ENCODE results near the gene ALPL.

ALPL gene

DNA sequence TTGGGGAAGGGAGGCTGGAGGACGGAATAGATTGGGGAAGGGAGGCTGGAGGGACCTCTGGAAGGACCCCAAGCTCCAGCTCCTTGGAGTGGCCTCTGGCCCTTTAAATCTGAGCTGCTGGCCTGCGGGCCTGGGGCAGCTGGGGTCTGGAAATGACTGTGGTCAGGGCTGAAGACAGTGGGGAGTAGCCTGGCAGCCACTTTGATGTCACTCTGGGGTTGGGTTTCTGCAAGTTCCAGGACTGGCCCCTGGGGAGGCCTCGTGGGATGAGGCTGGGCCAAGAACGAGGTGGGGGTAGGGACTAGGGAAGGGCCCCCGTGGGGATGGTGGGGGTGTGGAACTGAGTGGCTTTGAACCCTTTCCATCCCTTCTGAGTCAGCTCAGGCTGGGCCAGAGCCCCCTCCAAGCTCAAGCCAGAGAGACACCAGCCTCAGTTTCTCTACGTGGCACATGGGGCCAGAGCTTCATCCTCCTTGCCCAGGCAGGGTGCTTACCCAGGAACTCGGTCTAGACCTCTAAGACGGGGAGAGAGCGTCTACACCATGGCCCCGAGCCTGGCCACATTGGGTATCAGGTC is 59.7 kb downstream of the ALPL start:
- H3K36me3 ChIP-seq (ENCODE audit: control insufficient read depth in 2 of 2, insufficient read depth in 2 of 2, low read length in 2 of 2) = no peaks in the 10 kb centered on the region
- H3K9ac ChIP-seq (ENCODE audit: low read depth in 1 of 2, low read length in 2 of 2) = no peak overlapping the region
- H3K9me3 ChIP-seq (ENCODE audit: control insufficient read depth in 2 of 2, low read length in 2 of 2) = no peaks in the 10 kb centered on the region
- no peaks in the 10 kb centered on the region for H3K27me3 ChIP-seq (ENCODE audit: control insufficient read depth in 2 of 2, insufficient read depth in 2 of 2, low read length in 2 of 2)
- H3K4me1 ChIP-seq (ENCODE audit: control insufficient read depth in 2 of 2, insufficient read depth in 2 of 2, low read length in 2 of 2) = no peaks in the 10 kb centered on the region
- no peak overlapping the region for H3K4me3 ChIP-seq (ENCODE audit: low read length in 2 of 2)
- no peak overlapping the region for H3K27ac ChIP-seq (ENCODE audit: low read depth in 2 of 2, low read length in 2 of 2)

DNA sequence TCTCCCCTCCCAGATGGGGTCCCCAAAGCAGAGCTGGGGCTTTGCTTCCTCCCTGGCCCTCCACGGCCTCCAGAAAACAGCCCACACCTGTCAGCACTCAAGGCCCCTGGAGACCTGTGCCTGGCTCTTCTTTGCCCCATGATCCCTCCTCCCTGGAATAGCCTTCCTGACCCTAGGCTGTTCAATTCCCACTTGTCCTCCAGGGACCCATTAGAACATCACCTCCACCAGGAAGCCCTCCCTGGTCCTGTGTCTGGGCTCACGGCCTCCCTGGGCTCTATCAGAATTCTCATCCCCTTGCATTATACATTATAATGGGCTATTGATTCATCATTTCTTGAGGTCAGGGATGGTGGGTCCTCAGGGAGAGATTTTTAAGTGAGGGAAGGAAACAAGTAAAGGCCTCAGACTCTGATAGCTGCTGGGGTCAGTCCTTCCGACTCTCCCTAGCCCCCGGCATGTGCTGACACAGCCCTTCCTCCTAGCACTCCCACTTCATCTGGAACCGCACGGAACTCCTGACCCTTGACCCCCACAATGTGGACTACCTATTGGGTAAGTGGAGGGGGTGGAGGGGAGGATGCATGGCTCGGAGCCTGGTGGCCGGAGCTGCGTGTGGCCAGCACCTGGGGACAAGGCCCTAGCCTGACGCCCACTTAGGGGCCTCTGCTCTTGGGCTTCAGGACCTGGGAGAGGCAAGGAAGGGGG is 60.8 kb downstream of the ALPL start:
- H3K4me1 ChIP-seq (ENCODE audit: control insufficient read depth in 2 of 2, insufficient read depth in 2 of 2, low read length in 2 of 2) = peaks cover 0 to 5% of the 10 kb centered on the region in 2 donors
- no peak overlapping the region for H3K27ac ChIP-seq (ENCODE audit: low read depth in 2 of 2, low read length in 2 of 2)
- H3K36me3 ChIP-seq (ENCODE audit: control insufficient read depth in 2 of 2, insufficient read depth in 2 of 2, low read length in 2 of 2) = no peaks in the 10 kb centered on the region
- no peaks in the 10 kb centered on the region for H3K9me3 ChIP-seq (ENCODE audit: control insufficient read depth in 2 of 2, low read length in 2 of 2)
- H3K4me3 ChIP-seq (ENCODE audit: low read length in 2 of 2) = no peak overlapping the region
- H3K9ac ChIP-seq (ENCODE audit: low read depth in 1 of 2, low read length in 2 of 2) = no peak overlapping the region
- H3K27me3 ChIP-seq (ENCODE audit: control insufficient read depth in 2 of 2, insufficient read depth in 2 of 2, low read length in 2 of 2) = no peaks in the 10 kb centered on the region

DNA sequence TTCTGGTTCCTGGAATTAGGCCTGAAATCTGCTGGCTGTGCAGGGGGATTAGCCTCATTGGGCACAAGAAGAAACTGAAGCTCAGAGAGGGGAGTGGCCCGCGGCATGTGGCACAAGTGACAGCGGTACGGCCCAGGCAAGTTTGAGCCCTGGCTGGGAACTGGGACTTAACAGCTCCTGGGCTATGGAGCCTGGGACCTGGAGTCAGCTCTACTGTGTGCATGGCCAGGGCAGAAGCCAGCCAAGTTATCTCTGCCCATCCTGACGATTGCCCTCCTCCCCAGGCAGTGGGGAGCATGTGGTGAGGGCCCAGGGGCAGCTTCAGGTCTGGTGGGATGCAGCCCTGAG is 61.3 kb downstream of the ALPL start:
- Histone ChIP-seq H3K27ac (ENCODE audit: low read depth in 2 of 2, low read length in 2 of 2) (no peak overlapping the region), H3K27me3 (ENCODE audit: control insufficient read depth in 2 of 2, insufficient read depth in 2 of 2, low read length in 2 of 2) (no peaks in the 10 kb centered on the region), H3K9me3 (ENCODE audit: control insufficient read depth in 2 of 2, low read length in 2 of 2) (no peaks in the 10 kb centered on the region), H3K4me1 (ENCODE audit: control insufficient read depth in 2 of 2, insufficient read depth in 2 of 2, low read length in 2 of 2) (peaks cover 0 to 5% of the 10 kb centered on the region in 2 donors), H3K9ac (ENCODE audit: low read depth in 1 of 2, low read length in 2 of 2) (no peak overlapping the region), H3K36me3 (ENCODE audit: control insufficient read depth in 2 of 2, insufficient read depth in 2 of 2, low read length in 2 of 2) (no peaks in the 10 kb centered on the region), H3K4me3 (ENCODE audit: low read length in 2 of 2) (no peak overlapping the region)

DNA sequence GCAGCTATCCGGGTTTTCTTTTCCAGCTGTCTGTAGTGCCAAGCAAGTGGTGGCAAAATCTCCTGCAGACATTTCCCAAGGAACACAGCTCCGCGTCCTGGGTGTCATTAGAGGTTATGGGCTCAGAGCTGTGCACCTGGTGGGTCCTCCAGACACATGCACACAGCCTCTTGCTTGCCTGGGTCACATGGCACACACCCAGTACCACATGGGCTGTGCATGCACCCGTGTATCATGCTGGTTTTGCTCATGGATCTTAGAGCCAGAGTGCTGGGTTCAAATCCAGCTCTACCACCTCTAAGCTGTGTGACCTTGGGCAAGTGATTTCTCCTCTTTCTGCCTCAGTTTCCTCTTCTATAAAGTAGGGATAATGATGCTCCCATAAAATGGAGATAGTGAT is 61.7 kb downstream of the ALPL start:
- Histone ChIP-seq H3K36me3 (ENCODE audit: control insufficient read depth in 2 of 2, insufficient read depth in 2 of 2, low read length in 2 of 2) (no peaks in the 10 kb centered on the region), H3K4me1 (ENCODE audit: control insufficient read depth in 2 of 2, insufficient read depth in 2 of 2, low read length in 2 of 2) (peaks cover 0 to 5% of the 10 kb centered on the region in 2 donors), H3K27me3 (ENCODE audit: control insufficient read depth in 2 of 2, insufficient read depth in 2 of 2, low read length in 2 of 2) (no peaks in the 10 kb centered on the region)

DNA sequence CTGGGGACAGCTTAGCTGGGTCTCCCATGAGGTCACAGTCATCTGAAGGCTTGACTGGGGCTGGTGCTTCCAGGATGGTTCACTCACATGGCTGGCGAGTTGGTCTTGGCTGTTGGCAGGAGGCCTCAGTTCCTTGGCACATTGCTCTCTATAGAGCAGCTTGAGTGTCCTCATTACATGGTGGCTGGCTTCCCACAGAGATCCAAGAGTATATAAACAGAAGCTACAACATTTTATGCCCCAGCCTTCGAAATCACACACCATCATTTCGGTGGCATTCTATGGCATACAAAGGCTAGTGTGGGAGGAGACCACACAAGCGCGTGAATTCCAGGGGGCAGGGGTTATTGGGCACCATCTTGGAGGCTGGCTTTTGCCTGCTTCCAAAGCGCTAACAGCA is 63.0 kb downstream of the ALPL start:
- Histone ChIP-seq H3K27ac (ENCODE audit: low read depth in 2 of 2, low read length in 2 of 2) (no peak overlapping the region), H3K4me3 (ENCODE audit: low read length in 2 of 2) (no peak overlapping the region), H3K9me3 (ENCODE audit: control insufficient read depth in 2 of 2, low read length in 2 of 2) (no peaks in the 10 kb centered on the region), H3K4me1 (ENCODE audit: control insufficient read depth in 2 of 2, insufficient read depth in 2 of 2, low read length in 2 of 2) (peaks cover 0 to 5% of the 10 kb centered on the region in 2 donors), H3K9ac (ENCODE audit: low read depth in 1 of 2, low read length in 2 of 2) (no peak overlapping the region), H3K36me3 (ENCODE audit: control insufficient read depth in 2 of 2, insufficient read depth in 2 of 2, low read length in 2 of 2) (no peaks in the 10 kb centered on the region), H3K27me3 (ENCODE audit: control insufficient read depth in 2 of 2, insufficient read depth in 2 of 2, low read length in 2 of 2) (no peaks in the 10 kb centered on the region)

More for the DNA sequence above, 61.7 kb downstream of the ALPL start:
- H3K9ac ChIP-seq (ENCODE audit: low read depth in 1 of 2, low read length in 2 of 2) = no peak overlapping the region
- H3K9me3 ChIP-seq (ENCODE audit: control insufficient read depth in 2 of 2, low read length in 2 of 2) = no peaks in the 10 kb centered on the region
- H3K4me3 ChIP-seq (ENCODE audit: low read length in 2 of 2) = no peak overlapping the region
- no peak overlapping the region for H3K27ac ChIP-seq (ENCODE audit: low read depth in 2 of 2, low read length in 2 of 2)

DNA sequence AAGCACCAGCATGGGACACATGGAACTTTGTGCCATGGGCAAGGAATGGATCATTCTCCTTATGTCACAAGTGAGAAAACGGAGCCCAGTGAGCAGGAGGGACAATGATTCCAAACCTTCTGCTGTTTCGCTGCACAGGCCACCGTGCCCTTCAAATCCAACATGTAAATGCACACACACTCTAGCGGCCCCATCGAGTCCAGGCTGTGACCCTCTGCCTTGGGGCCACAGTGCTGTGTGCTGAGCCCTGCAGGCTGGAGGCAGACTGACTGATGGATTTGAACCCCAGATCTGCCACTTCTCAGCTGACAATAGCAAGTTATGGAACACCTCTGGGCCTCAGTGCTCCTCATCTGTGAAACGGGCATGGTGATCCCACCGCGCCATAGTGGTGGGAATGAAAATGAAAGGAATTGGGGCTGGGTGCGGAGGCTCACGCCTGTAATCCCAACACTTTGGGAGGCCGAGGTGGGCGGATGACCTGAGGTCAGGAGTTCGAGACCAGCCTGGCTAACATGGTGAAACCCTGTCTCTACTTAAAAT is 63.6 kb downstream of the ALPL start:
- H3K4me3 ChIP-seq (ENCODE audit: low read length in 2 of 2) = no peak overlapping the region
- peaks cover 0 to 5% of the 10 kb centered on the region in 2 donors for H3K4me1 ChIP-seq (ENCODE audit: control insufficient read depth in 2 of 2, insufficient read depth in 2 of 2, low read length in 2 of 2)
- no peak overlapping the region for H3K9ac ChIP-seq (ENCODE audit: low read depth in 1 of 2, low read length in 2 of 2)
- no peaks in the 10 kb centered on the region for H3K9me3 ChIP-seq (ENCODE audit: control insufficient read depth in 2 of 2, low read length in 2 of 2)
- no peaks in the 10 kb centered on the region for H3K27me3 ChIP-seq (ENCODE audit: control insufficient read depth in 2 of 2, insufficient read depth in 2 of 2, low read length in 2 of 2)
- H3K27ac ChIP-seq (ENCODE audit: low read depth in 2 of 2, low read length in 2 of 2) = no peak overlapping the region
- H3K36me3 ChIP-seq (ENCODE audit: control insufficient read depth in 2 of 2, insufficient read depth in 2 of 2, low read length in 2 of 2) = no peaks in the 10 kb centered on the region

DNA sequence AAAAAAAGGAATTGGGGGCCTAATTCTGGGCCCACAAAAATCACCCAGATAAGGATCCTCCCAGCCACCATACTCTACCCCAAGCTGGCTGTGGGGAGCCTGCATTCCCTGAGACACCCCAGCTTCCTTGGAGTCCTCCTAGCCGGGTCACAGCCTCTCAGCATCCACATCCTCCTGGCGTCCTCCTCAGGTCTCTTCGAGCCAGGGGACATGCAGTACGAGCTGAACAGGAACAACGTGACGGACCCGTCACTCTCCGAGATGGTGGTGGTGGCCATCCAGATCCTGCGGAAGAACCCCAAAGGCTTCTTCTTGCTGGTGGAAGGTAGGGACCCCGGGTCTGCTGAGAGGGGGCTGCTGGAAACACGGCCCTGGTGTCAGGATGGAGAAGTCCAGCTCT is 64.3 kb downstream of the ALPL start:
- no peak overlapping the region for H3K27ac ChIP-seq (ENCODE audit: low read depth in 2 of 2, low read length in 2 of 2)
- no peak overlapping the region for H3K9ac ChIP-seq (ENCODE audit: low read depth in 1 of 2, low read length in 2 of 2)
- peaks cover 0 to 5% of the 10 kb centered on the region in 2 donors for H3K4me1 ChIP-seq (ENCODE audit: control insufficient read depth in 2 of 2, insufficient read depth in 2 of 2, low read length in 2 of 2)
- H3K9me3 ChIP-seq (ENCODE audit: control insufficient read depth in 2 of 2, low read length in 2 of 2) = no peaks in the 10 kb centered on the region
- H3K36me3 ChIP-seq (ENCODE audit: control insufficient read depth in 2 of 2, insufficient read depth in 2 of 2, low read length in 2 of 2) = no peaks in the 10 kb centered on the region
- H3K4me3 ChIP-seq (ENCODE audit: low read length in 2 of 2) = no peak overlapping the region
- H3K27me3 ChIP-seq (ENCODE audit: control insufficient read depth in 2 of 2, insufficient read depth in 2 of 2, low read length in 2 of 2) = no peaks in the 10 kb centered on the region

DNA sequence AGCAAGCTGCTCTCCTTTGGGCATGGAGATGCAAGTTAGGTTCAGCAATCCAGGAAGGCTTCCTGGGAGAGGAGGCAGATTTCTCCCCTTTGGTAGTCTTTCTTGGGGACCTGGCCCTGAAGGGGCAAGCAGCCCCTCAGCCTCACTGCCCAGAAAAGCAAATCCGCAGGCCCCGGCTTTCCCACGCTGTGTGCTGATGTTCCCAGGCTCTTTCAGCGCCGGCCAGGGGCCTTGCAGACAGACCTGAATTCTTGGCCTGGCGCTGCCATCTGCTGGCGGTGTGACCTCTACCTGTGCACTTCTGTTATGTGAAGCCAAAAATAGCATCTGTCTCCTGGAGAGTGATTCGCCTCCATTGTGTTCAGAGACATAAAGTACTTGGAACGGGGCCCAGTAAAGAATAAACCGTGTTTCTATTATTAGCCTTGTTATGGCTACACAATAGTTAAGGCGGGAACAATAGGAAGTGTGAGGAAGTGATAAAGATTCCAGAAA is 64.8 kb downstream of the ALPL start:
- Histone ChIP-seq H3K9me3 (ENCODE audit: control insufficient read depth in 2 of 2, low read length in 2 of 2) (no peaks in the 10 kb centered on the region), H3K4me3 (ENCODE audit: low read length in 2 of 2) (no peak overlapping the region), H3K36me3 (ENCODE audit: control insufficient read depth in 2 of 2, insufficient read depth in 2 of 2, low read length in 2 of 2) (no peaks in the 10 kb centered on the region), H3K27me3 (ENCODE audit: control insufficient read depth in 2 of 2, insufficient read depth in 2 of 2, low read length in 2 of 2) (no peaks in the 10 kb centered on the region), H3K9ac (ENCODE audit: low read depth in 1 of 2, low read length in 2 of 2) (no peak overlapping the region), H3K27ac (ENCODE audit: low read depth in 2 of 2, low read length in 2 of 2) (no peak overlapping the region), H3K4me1 (ENCODE audit: control insufficient read depth in 2 of 2, insufficient read depth in 2 of 2, low read length in 2 of 2) (peaks cover 0 to 5% of the 10 kb centered on the region in 2 donors)

DNA sequence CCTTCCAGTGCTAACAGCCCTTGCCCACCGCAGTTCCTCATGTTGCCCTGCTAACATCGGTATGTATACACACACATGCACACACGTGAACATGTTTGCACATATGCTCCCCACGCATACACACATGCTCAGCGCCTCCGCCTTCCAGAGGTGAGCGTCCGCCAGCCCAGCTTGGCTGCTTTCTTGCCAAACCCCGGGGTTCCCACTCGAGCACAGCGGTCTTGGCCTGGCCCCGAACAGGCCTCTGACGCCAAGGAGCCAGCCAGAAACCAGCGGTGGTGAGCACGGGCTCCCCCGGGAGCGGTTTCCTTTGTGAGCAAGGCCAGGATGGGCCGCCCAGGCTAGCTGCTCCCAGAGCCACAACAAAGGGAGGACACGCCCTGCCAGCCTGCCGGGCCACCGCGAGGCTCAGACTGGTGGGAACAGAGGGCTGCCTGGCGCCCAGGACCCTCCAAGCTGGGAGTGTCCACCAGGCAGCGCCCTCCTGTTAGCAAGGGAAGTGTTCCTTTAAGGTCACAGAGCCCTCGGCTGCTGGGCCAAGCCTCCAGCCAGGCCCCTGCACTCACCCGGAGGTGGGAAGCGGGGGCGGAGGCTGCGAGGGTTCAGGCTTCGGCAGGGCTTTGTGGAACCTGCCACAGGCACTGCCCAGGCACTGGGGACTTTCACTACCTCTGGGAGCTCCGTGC is 65.4 kb downstream of the ALPL start:
- no peaks in the 10 kb centered on the region for H3K9me3 ChIP-seq (ENCODE audit: control insufficient read depth in 2 of 2, low read length in 2 of 2)
- no peaks in the 10 kb centered on the region for H3K36me3 ChIP-seq (ENCODE audit: control insufficient read depth in 2 of 2, insufficient read depth in 2 of 2, low read length in 2 of 2)
- H3K4me3 ChIP-seq (ENCODE audit: low read length in 2 of 2) = no peak overlapping the region
- H3K27me3 ChIP-seq (ENCODE audit: control insufficient read depth in 2 of 2, insufficient read depth in 2 of 2, low read length in 2 of 2) = no peaks in the 10 kb centered on the region
- no peak overlapping the region for H3K9ac ChIP-seq (ENCODE audit: low read depth in 1 of 2, low read length in 2 of 2)
- H3K27ac ChIP-seq (ENCODE audit: low read depth in 2 of 2, low read length in 2 of 2) = no peak overlapping the region
- peaks cover 0 to 5% of the 10 kb centered on the region in 2 donors for H3K4me1 ChIP-seq (ENCODE audit: control insufficient read depth in 2 of 2, insufficient read depth in 2 of 2, low read length in 2 of 2)

DNA sequence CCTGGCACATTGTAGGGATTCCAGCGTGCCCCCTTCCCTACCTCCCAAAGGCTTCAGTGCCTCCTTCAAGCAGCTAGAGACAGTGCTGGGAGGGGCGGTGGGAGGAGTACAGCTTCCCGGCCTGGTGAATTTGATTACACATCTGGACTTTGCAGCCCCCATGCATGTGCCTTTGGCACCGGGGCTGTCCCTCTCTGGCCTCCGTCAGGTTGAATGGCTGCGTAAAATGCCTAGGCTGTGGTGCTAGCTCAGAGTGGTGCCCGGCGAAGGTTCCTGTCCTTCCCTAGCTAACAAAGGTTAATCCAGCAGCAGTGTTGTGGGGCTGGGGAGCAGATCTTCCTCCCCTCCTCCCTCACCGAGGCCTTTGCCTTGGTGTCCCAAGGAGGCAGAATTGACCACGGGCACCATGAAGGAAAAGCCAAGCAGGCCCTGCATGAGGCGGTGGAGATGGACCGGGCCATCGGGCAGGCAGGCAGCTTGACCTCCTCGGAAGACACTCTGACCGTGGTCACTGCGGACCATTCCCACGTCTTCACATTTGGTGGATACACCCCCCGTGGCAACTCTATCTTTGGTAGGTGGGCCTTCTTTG is 66.2 kb downstream of the ALPL start:
- Histone ChIP-seq H3K9ac (ENCODE audit: low read depth in 1 of 2, low read length in 2 of 2) (no peak overlapping the region), H3K4me1 (ENCODE audit: control insufficient read depth in 2 of 2, insufficient read depth in 2 of 2, low read length in 2 of 2) (peaks cover 0 to 5% of the 10 kb centered on the region in 2 donors), H3K4me3 (ENCODE audit: low read length in 2 of 2) (no peak overlapping the region), H3K27ac (ENCODE audit: low read depth in 2 of 2, low read length in 2 of 2) (no peak overlapping the region), H3K27me3 (ENCODE audit: control insufficient read depth in 2 of 2, insufficient read depth in 2 of 2, low read length in 2 of 2) (no peaks in the 10 kb centered on the region), H3K36me3 (ENCODE audit: control insufficient read depth in 2 of 2, insufficient read depth in 2 of 2, low read length in 2 of 2) (no peaks in the 10 kb centered on the region), H3K9me3 (ENCODE audit: control insufficient read depth in 2 of 2, low read length in 2 of 2) (no peaks in the 10 kb centered on the region)
